GM18951 (cell line): ENCODE measurements around the gene CLSTN3.

Experiments
- POLR2A ChIP-seq: IDR thresholded peaks from 4 replicates; pipeline ENCODE4 v1.6.1; 2011; ENCODE audit warnings: mild to moderate bottlenecking; ENCODE audit not compliant: insufficient read length, insufficient read depth; ENCODE audit errors: extremely low read depth
- in situ Hi-C: fragments of 300-500 bp; cut with MboI; formaldehyde crosslinking; loops from one replicate; pipeline ENCODE4 v1.12.0; 2022; ENCODE audit warnings: low sequenced_read_pairs, mixed read lengths, inconsistent platforms; ENCODE audit not compliant: unreplicated experiment

Gene CLSTN3

GRCh38 chr12:7136676-7137075 is 6.5 kb downstream of the CLSTN3 start:
- no peak for TF ChIP-seq POLR2A
- in situ Hi-C loops = no loop called here

GRCh38 chr12:7137908-7138307 is 7.7 kb downstream of the CLSTN3 start:
- no peak for TF ChIP-seq POLR2A
- in situ Hi-C loops = no loop called here

- TF ChIP-seq POLR2A = no peak
- in situ Hi-C loops = no loop called here
Measured at GRCh38 chr12:7139200-7139599, 9.0 kb downstream of the CLSTN3 start.

- in situ Hi-C loops = no loop called here
- TF ChIP-seq POLR2A = no peak
Measured at GRCh38 chr12:7141351-7142005, 11.3 kb downstream of the CLSTN3 start.

- TF ChIP-seq POLR2A = no peak
- in situ Hi-C loops = no loop called here
Measured at GRCh38 chr12:7142056-7142644, 12.0 kb downstream of the CLSTN3 start.

GRCh38 chr12:7142809-7143465 is 12.8 kb downstream of the CLSTN3 start:
- TF ChIP-seq POLR2A = no peak
- in situ Hi-C loops = no loop called here

GRCh38 chr12:7143564-7143963 is 13.4 kb downstream of the CLSTN3 start:
- no peak for TF ChIP-seq POLR2A
- in situ Hi-C loops = no loop called here

- TF ChIP-seq POLR2A = no peak
- in situ Hi-C loops = no loop called here
Measured at GRCh38 chr12:7144414-7145120, 14.4 kb downstream of the CLSTN3 start.

- no peak for TF ChIP-seq POLR2A
- in situ Hi-C loops = no loop called here
Measured at GRCh38 chr12:7145671-7146070, 15.5 kb downstream of the CLSTN3 start.

- in situ Hi-C loops = no loop called here
- no peak for TF ChIP-seq POLR2A
Measured at GRCh38 chr12:7146228-7146627, 16.1 kb downstream of the CLSTN3 start.

- in situ Hi-C loops = no loop called here
- TF ChIP-seq POLR2A = no peak
Measured at GRCh38 chr12:7146906-7147305, 16.7 kb downstream of the CLSTN3 start.

- in situ Hi-C loops = no loop called here
- TF ChIP-seq POLR2A = no peak
Measured at GRCh38 chr12:7150356-7150755, 20.2 kb downstream of the CLSTN3 start.

GRCh38 chr12:7150841-7151240 is 20.7 kb downstream of the CLSTN3 start:
- no peak for TF ChIP-seq POLR2A
- in situ Hi-C loops = no loop called here
